ENCODE results near the gene BBS7. TPM values are rescaled to one million over a fixed set of nuclear protein-coding genes. Genes with fewer than 3 reads are reported as not detected.
A peak's percentile ranks its signal among the peaks of the same experiment; 100 is the strongest.

The BBS7 gene
- polyA plus RNA-seq, 1 of the 3 experiments (the other 2 are of a cell fraction), result 24.3 TPM

DNA sequence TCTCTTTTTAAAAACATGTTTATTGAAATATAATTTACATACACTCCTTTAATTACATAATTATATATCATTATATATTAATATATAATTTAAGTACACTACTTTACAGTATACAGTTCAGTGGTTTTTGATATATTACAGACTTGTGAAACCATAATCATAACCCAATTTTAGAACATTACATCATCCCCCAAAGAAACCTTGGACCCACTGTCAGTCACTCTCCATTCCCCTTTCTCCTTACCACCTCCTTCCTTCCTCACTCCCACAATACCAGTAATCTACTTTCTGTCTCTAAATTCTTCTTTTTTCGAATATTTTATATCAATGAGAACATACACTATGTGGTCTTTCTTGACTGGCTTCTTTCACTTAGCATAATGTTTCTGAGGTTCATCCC, 87.1 kb downstream of the BBS7 start:
- H3K79me2 ChIP-seq (ENCODE audit: insufficient read depth), result no peaks in the 10 kb centered on the region
- peaks cover 0 to 34% of the 10 kb centered on the region in 2 experiments for H3K4me1 ChIP-seq (ENCODE audit: control insufficient read depth in 1 of 2, insufficient read depth in 2 of 2, low read depth in 1 of 2, low read length in 1 of 2)
- no peak overlapping the region for H3K9ac ChIP-seq
- H3K9me3 ChIP-seq, result 0 out of 2 replicates have a peak, but pooled peaks cover 6% of the 10 kb centered on the region
- H3K27ac ChIP-seq (ENCODE audit: low read depth in 2 of 2, low read length in 1 of 2), result peak overlapping the region in 1 of 2 experiments; percentile 89; a peak in 2 of 4 replicates
- no peaks in the 10 kb centered on the region for H3K27me3 ChIP-seq (ENCODE audit: insufficient read depth)
- H3K9me2 ChIP-seq, result no peaks in the 10 kb centered on the region
- WGBS (ENCODE audit: low lambda C conversion rate), result 8% methylated on average over 1 of the region's 1 CpG
- DNase-seq, result no peak
- no peak for TF ChIP-seq FOSL2 (IDR thresholded peaks at IDR 0.05; ENCODE audit: borderline replicate concordance, low read depth)
- no peak for TF ChIP-seq GATA2 (CRISPR knock-in tag; IDR thresholded peaks at IDR 0.05)
- TF ChIP-seq POLR2AphosphoS5 (IDR thresholded peaks at IDR 0.05; ENCODE audit: low read depth, low read length), result no peak
- TF ChIP-seq EZH2phosphoT487 (IDR thresholded peaks at IDR 0.05; ENCODE audit: borderline replicate concordance, low read depth), result no peak
- TF ChIP-seq MEF2A (IDR thresholded peaks at IDR 0.05; ENCODE audit: borderline replicate concordance, low read depth), result no peak
- TF ChIP-seq CHD2 (IDR thresholded peaks at IDR 0.05; ENCODE audit: low read length, partially characterized antibody), result no peak
- TF ChIP-seq, protein P1, sequence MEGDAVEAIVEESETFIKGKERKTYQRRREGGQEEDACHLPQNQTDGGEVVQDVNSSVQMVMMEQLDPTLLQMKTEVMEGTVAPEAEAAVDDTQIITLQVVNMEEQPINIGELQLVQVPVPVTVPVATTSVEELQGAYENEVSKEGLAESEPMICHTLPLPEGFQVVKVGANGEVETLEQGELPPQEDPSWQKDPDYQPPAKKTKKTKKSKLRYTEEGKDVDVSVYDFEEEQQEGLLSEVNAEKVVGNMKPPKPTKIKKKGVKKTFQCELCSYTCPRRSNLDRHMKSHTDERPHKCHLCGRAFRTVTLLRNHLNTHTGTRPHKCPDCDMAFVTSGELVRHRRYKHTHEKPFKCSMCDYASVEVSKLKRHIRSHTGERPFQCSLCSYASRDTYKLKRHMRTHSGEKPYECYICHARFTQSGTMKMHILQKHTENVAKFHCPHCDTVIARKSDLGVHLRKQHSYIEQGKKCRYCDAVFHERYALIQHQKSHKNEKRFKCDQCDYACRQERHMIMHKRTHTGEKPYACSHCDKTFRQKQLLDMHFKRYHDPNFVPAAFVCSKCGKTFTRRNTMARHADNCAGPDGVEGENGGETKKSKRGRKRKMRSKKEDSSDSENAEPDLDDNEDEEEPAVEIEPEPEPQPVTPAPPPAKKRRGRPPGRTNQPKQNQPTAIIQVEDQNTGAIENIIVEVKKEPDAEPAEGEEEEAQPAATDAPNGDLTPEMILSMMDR (IDR thresholded peaks at IDR 0.05), result no peak
- TF ChIP-seq RFX5 (IDR thresholded peaks at IDR 0.05; ENCODE audit: low read length), result no peak
- TF ChIP-seq EP300 (IDR thresholded peaks at IDR 0.05; ENCODE audit: borderline replicate concordance in 1 of 2, low read depth in 1 of 2, low read length in 1 of 2), result no peak
- TF ChIP-seq, protein P2, sequence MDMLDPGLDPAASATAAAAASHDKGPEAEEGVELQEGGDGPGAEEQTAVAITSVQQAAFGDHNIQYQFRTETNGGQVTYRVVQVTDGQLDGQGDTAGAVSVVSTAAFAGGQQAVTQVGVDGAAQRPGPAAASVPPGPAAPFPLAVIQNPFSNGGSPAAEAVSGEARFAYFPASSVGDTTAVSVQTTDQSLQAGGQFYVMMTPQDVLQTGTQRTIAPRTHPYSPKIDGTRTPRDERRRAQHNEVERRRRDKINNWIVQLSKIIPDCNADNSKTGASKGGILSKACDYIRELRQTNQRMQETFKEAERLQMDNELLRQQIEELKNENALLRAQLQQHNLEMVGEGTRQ (IDR thresholded peaks at IDR 0.05; ENCODE audit: borderline replicate concordance, low read depth, low read length), result no peak
- no peak for TF ChIP-seq FOXM1 (IDR thresholded peaks at IDR 0.05; ENCODE audit: low read depth)
- no peak for TF ChIP-seq MXI1 (IDR thresholded peaks at IDR 0.05; ENCODE audit: low read depth, low read length)
- TF ChIP-seq REST (IDR thresholded peaks at IDR 0.05; ENCODE audit: low read depth, low read length), result no peak
- TF ChIP-seq FOXJ3 (CRISPR knock-in tag; IDR thresholded peaks at IDR 0.05), result no peak
- no peak for TF ChIP-seq GABPA (IDR thresholded peaks at IDR 0.05; ENCODE audit: low read depth)
- TF ChIP-seq, protein P3, sequence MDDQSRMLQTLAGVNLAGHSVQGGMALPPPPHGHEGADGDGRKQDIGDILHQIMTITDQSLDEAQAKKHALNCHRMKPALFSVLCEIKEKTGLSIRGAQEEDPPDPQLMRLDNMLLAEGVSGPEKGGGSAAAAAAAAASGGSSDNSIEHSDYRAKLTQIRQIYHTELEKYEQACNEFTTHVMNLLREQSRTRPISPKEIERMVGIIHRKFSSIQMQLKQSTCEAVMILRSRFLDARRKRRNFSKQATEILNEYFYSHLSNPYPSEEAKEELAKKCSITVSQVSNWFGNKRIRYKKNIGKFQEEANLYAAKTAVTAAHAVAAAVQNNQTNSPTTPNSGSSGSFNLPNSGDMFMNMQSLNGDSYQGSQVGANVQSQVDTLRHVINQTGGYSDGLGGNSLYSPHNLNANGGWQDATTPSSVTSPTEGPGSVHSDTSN (IDR thresholded peaks at IDR 0.05), result no peak
- TF ChIP-seq TEAD4 (IDR thresholded peaks at IDR 0.05; ENCODE audit: borderline replicate concordance, insufficient read depth), result no peak
- no peak for TF ChIP-seq YY1 (IDR thresholded peaks at IDR 0.05; ENCODE audit: low read depth)
- no peak for TF ChIP-seq NRF1 (IDR thresholded peaks at IDR 0.05; ENCODE audit: low read depth, low read length)
- no peak overlapping the region for H3K4me3 ChIP-seq (ENCODE audit: low read depth in 2 of 2, low read length in 1 of 2)
- peaks cover 41% of the 10 kb centered on the region for H3F3A ChIP-seq (replicated peaks; ENCODE audit: insufficient read depth)
- no peak overlapping the region for H3K4me2 ChIP-seq
- no peak overlapping the region for H2AFZ ChIP-seq (ENCODE audit: low read depth)
- ChIA-PET CTCF (no interaction called here), POLR2A (no interaction called here)
- H4K20me1 ChIP-seq (ENCODE audit: insufficient read depth), result no peaks in the 10 kb centered on the region
- H3K36me3 ChIP-seq (replicated peaks in 1 of 2; ENCODE audit: control insufficient read depth in 1 of 2, insufficient read depth in 2 of 2, low read length in 1 of 2), result peaks cover 0 to 5% of the 10 kb centered on the region in 2 experiments

Data from SK-N-SH (cell line).